HepG2 (cell line): ENCODE data around the gene C17orf58. TPM values are rescaled to one million over a fixed set of nuclear protein-coding genes. Genes with fewer than 3 reads are reported as not detected.
A peak's percentile ranks its signal among the peaks of the same experiment; 100 is the strongest.

Source experiments
- HNRNPLL ChIP-seq: fragments of 200-400 bp; formaldehyde crosslinking; IDR thresholded peaks from 2 replicates; pipeline ENCODE4 v1.6.1; 2017; ENCODE audit warnings: mild to moderate bottlenecking, low read depth, low read length; ENCODE audit not compliant: poor library complexity, severe bottlenecking
- KLF16 ChIP-seq, 2 experiments: sonication (generic) in 1 of 2; formaldehyde crosslinking in 1 of 2; IDR thresholded peaks; 2 replicates each; pipeline versions ENCODE4 v1.6.1 to v1.8.0; 2016 to 2023; ENCODE audit warnings: missing genetic modification reagents in 2 of 2, missing compliant biosample characterization in 1 of 2
- LRRFIP1 ChIP-seq: sonication (generic); formaldehyde crosslinking; conservative IDR thresholded peaks from 2 replicates; pipeline ENCODE4 v1.4.0; 2020; ENCODE audit warnings: missing genetic modification reagents
- MIXL1 ChIP-seq: IDR thresholded peaks from 2 replicates; pipeline ENCODE4 v1.6.1; 2016
- PATZ1 ChIP-seq: sonication (generic); formaldehyde crosslinking; IDR thresholded peaks from 2 replicates; pipeline ENCODE4 v1.4.0; 2020; ENCODE audit warnings: missing genetic modification reagents
- PHF21A ChIP-seq: sonication (generic); formaldehyde crosslinking; IDR thresholded peaks from 2 replicates; pipeline ENCODE4 v1.5.0; 2020; ENCODE audit warnings: mild to moderate bottlenecking, missing genetic modification reagents
- RCOR2 ChIP-seq: IDR thresholded peaks from 2 replicates; pipeline ENCODE4 v1.6.1; 2016; ENCODE audit warnings: missing biosample characterization, missing genetic modification reagents
- ZBTB3 ChIP-seq: sonication (generic); formaldehyde crosslinking; IDR thresholded peaks from 2 replicates; pipeline ENCODE4 v1.4.0; 2020; ENCODE audit warnings: low read depth, mild to moderate bottlenecking, moderate library complexity, missing genetic modification reagents, borderline replicate concordance
- ZNF337 ChIP-seq: sonication (generic); formaldehyde crosslinking; IDR thresholded peaks from 2 replicates; pipeline ENCODE4 v1.5.1; 2020; ENCODE audit warnings: missing genetic modification reagents, low read depth, mild to moderate bottlenecking, borderline replicate concordance
- ZNF451 ChIP-seq: sonication (generic); formaldehyde crosslinking; IDR thresholded peaks from 2 replicates; pipeline ENCODE4 v1.5.0; 2020; ENCODE audit warnings: mild to moderate bottlenecking, missing genetic modification reagents
- ZNF547 ChIP-seq: sonication (generic); formaldehyde crosslinking; IDR thresholded peaks from 2 replicates; pipeline ENCODE4 v1.5.1; 2020; ENCODE audit warnings: mild to moderate bottlenecking, missing genetic modification reagents
- ZNF558 ChIP-seq: sonication (generic); formaldehyde crosslinking; IDR thresholded peaks from 2 replicates; pipeline ENCODE4 v1.9.0; 2022; ENCODE audit warnings: mild to moderate bottlenecking, missing genetic modification reagents, borderline replicate concordance
- ZNF784 ChIP-seq: sonication (generic); formaldehyde crosslinking; IDR thresholded peaks from 2 replicates; pipeline ENCODE4 v1.5.1; 2020; ENCODE audit warnings: missing genetic modification reagents, mild to moderate bottlenecking, borderline replicate concordance
- ZNF788 ChIP-seq: sonication (generic); formaldehyde crosslinking; IDR thresholded peaks from 2 replicates; pipeline ENCODE4 v1.5.0; 2020; ENCODE audit warnings: mild to moderate bottlenecking, missing genetic modification reagents, borderline replicate concordance
- ZNF816 ChIP-seq: sonication (generic); formaldehyde crosslinking; IDR thresholded peaks from 2 replicates; pipeline ENCODE4 v1.8.0; 2022; ENCODE audit warnings: missing genetic modification reagents, mild to moderate bottlenecking, borderline replicate concordance
- polyA plus RNA-seq, 8 experiments: library from polyadenylated mRNA; depleted of rRNA in 3 of 8; stranded (reverse) in 7 of 8; unstranded in 1 of 8; fragments of >200 nt; fragmentation: Illumina TruSeq in 4 of 8; extraction: Trizol in 4 of 8; gene quantifications; 2 replicates each; pipeline versions ENCODE4 v1.2.1 to v1.2.3, GENCODE V29; 2011 to 2016; ENCODE audit warnings: low read depth in 4 of 8, missing spikeins in 1 of 8, mixed read lengths in 1 of 8; ENCODE audit not compliant: insufficient read depth in 1 of 8
- total RNA-seq, 5 experiments: library from RNA; depleted of rRNA; stranded (reverse); fragments of >200 nt; fragmentation: Illumina TruSeq; extraction: Trizol; gene quantifications; 2 replicates each; pipeline ENCODE4 v1.2.3, GENCODE V29; 2016; ENCODE audit warnings: low read depth in 1 of 5
- TF ChIP-seq, protein P1 (sequence below): sonication (generic); formaldehyde crosslinking; IDR thresholded peaks from 2 replicates; pipeline ENCODE4 v1.5.1; 2020; ENCODE audit warnings: missing genetic modification reagents, mild to moderate bottlenecking, borderline replicate concordance

The C17orf58 gene
- total and polyA plus RNA-seq, 2 of the 13 experiments (the other 11 are each of a cell fraction or from before 2014, with no cell fraction given): 15.6 to 15.8 TPM

- TF ChIP-seq, protein P1, sequence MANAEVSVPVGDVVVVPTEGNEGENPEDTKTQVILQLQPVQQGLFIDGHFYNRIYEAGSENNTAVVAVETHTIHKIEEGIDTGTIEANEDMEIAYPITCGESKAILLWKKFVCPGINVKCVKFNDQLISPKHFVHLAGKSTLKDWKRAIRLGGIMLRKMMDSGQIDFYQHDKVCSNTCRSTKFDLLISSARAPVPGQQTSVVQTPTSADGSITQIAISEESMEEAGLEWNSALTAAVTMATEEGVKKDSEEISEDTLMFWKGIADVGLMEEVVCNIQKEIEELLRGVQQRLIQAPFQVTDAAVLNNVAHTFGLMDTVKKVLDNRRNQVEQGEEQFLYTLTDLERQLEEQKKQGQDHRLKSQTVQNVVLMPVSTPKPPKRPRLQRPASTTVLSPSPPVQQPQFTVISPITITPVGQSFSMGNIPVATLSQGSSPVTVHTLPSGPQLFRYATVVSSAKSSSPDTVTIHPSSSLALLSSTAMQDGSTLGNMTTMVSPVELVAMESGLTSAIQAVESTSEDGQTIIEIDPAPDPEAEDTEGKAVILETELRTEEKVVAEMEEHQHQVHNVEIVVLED (CRISPR knock-in tag): peak; percentile 66; the same call in 1 of the 2 replicates
- no peak; the same call in 1 of the 2 replicates for TF ChIP-seq ZNF558 (CRISPR knock-in tag)
- TF ChIP-seq ZNF816 (CRISPR knock-in tag): peak; percentile 61; the same call in 1 of the 2 replicates
- peak; percentile 16 for TF ChIP-seq HNRNPLL
- peak; percentile 52; the same call in 1 of the 2 replicates for TF ChIP-seq ZNF788 (CRISPR knock-in tag)
- TF ChIP-seq PATZ1: 0 out of 2 replicates have a peak, but pooled peaks have one; percentile 22
- TF ChIP-seq ZNF547 (CRISPR knock-in tag): peak; percentile 48; the same call in 1 of the 2 replicates
- TF ChIP-seq ZBTB3: no peak
- 0 out of 2 replicates have a peak, but pooled peaks have one; percentile 83 for TF ChIP-seq ZNF337 (CRISPR knock-in tag)
- TF ChIP-seq ZNF784: 0 out of 2 replicates have a peak, but pooled peaks have one; percentile 42
- TF ChIP-seq KLF16 (CRISPR knock-in tag; IDR thresholded peaks at IDR 0.05): peak in 1 of 2 experiments; percentile 74; a peak in 1 of 4 replicates
- TF ChIP-seq ZNF451 (CRISPR knock-in tag): peak; percentile 63; the same call in 1 of the 2 replicates
- TF ChIP-seq LRRFIP1 (CRISPR knock-in tag): no peak
- TF ChIP-seq RCOR2: no peak
- peak; percentile 73 for TF ChIP-seq PHF21A (CRISPR knock-in tag)
- TF ChIP-seq MIXL1: peak; percentile 30; the same call in 1 of the 2 replicates
These were observed 2.9 kb downstream of the C17orf58 start (continued) for GRCh38 chr17:67993153-67993997.
